SK-N-MC (cell line): ENCODE measurements around the gene CAMKV.

Source experiments
- EZH2 ChIP-seq: fragments of 200-600 bp; sonication (generic); IDR thresholded peaks from one replicate; pipeline ENCODE4 v1.6.1; 2017; ENCODE audit warnings: antibody characterized with exemption
- FOXP2 ChIP-seq: optimal IDR thresholded peaks from 2 replicates; pipeline ENCODE3; 2011; ENCODE audit warnings: mild to moderate bottlenecking, moderate library complexity; ENCODE audit not compliant: insufficient read depth; ENCODE audit errors: extremely low read length, control extremely low read depth
- POLR2AphosphoS5 ChIP-seq: IDR thresholded peaks from 2 replicates; pipeline ENCODE4 v1.6.1; 2012; ENCODE audit warnings: mild to moderate bottlenecking, low read depth, low read length, borderline replicate concordance

DNA sequence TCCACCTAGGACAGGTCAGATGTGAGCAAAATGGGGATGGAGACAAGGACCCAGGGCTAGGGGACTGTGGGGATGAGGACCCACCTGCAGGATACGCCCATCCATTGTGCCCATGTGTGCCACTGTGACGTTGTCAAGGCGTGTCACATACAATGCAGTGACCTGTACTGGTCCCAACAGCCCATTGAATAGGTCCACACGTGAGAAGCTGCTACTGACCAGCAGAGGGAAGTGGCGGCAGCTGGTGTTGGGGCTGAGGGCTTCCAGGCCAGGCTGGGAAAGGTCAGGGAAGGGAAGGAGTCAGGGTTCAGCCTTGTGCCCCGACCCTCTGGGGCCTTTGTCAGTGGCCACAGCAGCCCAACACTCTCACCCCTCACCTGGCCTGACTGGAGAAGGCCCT is 29.3 kb upstream of the CAMKV start:
- no peak for TF ChIP-seq FOXP2
- no peak for TF ChIP-seq EZH2
- TF ChIP-seq POLR2AphosphoS5: no peak
